Medulla oblongata (tissue), 1 donor: ENCODE results near the gene SMPDL3B.

Experiments used
- DNase-seq: peaks from one replicate; pipeline ENCODE4 v3.0.0-alpha.2; 2015; ENCODE audit errors: extremely low spot score

The SMPDL3B gene

DNA sequence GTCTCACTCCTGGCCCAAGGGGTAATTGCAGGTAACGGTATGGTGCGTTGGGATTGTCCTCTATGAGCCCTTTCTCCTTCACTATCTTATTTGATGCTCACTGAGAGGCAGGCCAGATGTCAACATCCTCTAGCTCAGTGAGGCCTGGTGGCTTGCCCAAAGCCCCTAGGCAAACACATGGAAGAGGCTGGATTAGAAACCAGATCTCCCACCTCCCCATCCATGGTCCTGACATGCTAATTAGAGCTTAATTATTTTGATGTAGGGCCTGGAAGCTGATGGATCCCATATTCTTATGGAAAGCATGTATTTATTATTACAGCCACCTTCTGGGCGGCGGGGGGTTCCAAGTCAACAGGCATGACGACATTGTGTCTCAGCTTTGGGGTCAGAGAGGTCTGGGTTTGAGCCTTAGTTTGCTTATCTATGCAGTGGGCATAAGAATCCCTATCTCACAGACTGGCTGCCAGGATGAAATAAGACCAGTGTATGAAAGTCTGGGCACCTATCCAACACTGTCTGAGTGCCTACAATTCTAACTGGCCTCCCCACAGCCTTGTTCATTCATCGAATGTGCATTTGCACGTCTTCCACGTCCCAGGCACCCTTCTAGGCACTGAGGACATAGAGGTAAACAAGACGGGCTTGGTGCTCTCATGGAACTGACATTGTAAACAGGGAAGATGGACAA lies 6.2 kb downstream of the SMPDL3B start:
- no peak for DNase-seq

- DNase-seq: no peak
Observed at GRCh38 chr1:27941671-27942540, 7.1 kb downstream of the SMPDL3B start.

GRCh38 chr1:27945020-27945419 lies 10.2 kb downstream of the SMPDL3B start:
- DNase-seq: no peak

GRCh38 chr1:27949027-27949426 lies 14.2 kb downstream of the SMPDL3B start:
- no peak for DNase-seq

GRCh38 chr1:27951396-27951795 lies 16.6 kb downstream of the SMPDL3B start:
- DNase-seq: no peak

GRCh38 chr1:27952147-27952546 lies 17.3 kb downstream of the SMPDL3B start:
- DNase-seq: no peak

DNA sequence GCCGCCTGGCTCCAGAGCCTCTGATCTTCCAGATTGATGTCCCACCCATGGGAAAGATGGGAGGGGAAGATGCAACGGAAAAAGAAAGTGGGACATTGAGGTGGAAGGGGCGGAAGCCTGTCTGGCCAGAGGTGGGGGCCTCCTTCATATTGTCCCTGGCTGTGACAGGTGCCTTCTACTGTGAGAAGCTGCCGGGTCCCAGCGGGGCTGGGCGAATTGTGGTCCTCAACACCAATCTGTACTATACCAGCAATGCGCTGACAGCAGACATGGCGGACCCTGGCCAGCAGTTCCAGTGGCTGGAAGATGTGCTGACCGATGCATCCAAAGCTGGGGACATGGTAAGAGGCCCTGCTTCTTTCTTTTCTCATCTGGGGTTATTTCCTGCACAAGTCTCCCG lies 19.4 kb downstream of the SMPDL3B start:
- no peak for DNase-seq

- no peak for DNase-seq
Observed at GRCh38 chr1:27955076-27955475, 20.3 kb downstream of the SMPDL3B start.

- DNase-seq: no peak
Observed at GRCh38 chr1:27956761-27957160, 22.0 kb downstream of the SMPDL3B start.

- DNase-seq: no peak
Observed at GRCh38 chr1:27957655-27958054, 22.9 kb downstream of the SMPDL3B start.

- no peak for DNase-seq
Observed at GRCh38 chr1:27958513-27958912, 23.7 kb downstream of the SMPDL3B start.

DNA sequence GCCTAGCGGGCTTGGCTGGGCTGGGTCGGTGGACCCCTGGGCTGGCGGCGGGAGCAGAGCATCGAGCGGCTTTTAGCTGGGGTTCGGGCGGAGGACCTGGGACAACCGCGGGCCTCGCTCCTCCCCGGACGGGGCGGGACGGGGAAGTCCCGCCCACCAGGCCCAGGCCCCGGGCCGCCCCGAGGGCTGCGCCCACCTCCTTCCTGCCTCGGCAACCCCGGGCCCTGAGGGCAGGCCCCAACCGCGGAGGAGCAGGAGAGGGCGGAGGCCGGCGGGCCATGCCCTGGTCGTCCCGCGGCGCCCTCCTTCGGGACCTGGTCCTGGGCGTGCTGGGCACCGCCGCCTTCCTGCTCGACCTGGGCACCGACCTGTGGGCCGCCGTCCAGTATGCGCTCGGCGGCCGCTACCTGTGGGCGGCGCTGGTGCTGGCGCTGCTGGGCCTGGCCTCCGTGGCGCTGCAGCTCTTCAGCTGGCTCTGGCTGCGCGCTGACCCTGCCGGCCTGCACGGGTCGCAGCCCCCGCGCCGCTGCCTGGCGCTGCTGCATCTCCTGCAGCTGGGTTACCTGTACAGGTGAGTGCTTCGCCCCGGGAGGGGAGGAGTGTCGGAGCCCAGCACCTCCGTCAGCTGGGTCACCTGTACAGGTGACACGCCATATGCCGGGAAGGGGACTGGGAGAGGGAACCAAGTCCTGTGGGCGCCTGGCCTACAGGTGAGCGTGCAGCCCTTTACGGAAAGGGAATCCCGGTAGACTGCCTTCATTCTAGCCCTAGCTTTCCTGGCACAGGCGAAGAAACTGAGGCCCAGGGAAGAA lies 25.2 kb downstream of the SMPDL3B start, which contains the start of gene XKR8:
XKR8 (plus strand) TSS at position 182 of the 812 bp plus-strand sequence; CDS start at position 279, 97 bp downstream.
- peak; percentile 81 for DNase-seq

- DNase-seq: no peak
Observed at GRCh38 chr1:27960762-27961645, 26.2 kb downstream of the SMPDL3B start.

DNA sequence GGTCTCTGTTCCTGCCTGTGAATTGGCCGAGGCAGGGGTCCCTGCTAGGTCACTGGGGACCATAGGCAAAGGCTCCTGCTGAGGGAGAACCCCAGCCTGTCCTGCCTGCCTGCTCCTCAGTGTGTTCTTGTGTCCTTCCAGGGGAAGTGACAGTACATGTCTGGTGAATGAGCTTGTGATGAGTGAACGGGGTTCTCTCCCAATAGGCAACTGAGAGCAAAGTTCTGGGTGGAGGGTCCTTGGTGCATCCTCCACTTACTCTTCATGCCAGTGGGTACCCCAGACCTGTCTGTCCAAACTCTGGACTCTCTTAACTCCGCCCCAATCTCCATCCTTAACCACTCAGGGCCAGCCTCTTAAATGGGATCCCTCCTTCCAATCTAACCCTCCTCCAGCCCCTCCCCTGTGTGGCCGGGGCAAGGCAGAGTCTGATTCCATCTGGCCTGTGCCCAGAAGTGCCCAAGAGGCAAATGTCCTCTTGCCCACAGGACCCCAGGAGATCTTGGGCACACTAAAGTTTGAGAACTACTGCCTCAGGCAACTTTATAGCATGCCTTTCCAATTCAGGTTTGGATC lies 26.9 kb downstream of the SMPDL3B start:
- no peak for DNase-seq

GRCh38 chr1:27963393-27963792 lies 28.6 kb downstream of the SMPDL3B start:
- no peak for DNase-seq

DNA sequence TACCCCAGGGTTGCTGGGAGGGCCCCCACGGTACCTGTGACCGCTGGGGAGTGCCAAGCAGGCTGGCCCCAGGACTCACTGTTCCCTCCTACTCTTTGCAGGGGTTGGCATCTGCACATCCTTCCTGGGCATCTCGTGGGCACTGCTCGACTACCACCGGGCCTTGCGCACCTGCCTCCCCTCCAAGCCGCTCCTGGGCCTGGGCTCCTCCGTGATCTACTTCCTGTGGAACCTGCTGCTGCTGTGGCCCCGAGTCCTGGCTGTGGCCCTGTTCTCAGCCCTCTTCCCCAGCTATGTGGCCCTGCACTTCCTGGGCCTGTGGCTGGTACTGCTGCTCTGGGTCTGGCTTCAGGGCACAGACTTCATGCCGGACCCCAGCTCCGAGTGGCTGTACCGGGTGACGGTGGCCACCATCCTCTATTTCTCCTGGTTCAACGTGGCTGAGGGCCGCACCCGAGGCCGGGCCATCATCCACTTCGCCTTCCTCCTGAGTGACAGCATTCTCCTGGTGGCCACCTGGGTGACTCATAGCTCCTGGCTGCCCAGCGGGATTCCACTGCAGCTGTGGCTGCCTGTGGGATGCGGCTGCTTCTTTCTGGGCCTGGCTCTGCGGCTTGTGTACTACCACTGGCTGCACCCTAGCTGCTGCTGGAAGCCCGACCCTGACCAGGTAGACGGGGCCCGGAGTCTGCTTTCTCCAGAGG lies 31.8 kb downstream of the SMPDL3B start:
- DNase-seq: no peak

DNA sequence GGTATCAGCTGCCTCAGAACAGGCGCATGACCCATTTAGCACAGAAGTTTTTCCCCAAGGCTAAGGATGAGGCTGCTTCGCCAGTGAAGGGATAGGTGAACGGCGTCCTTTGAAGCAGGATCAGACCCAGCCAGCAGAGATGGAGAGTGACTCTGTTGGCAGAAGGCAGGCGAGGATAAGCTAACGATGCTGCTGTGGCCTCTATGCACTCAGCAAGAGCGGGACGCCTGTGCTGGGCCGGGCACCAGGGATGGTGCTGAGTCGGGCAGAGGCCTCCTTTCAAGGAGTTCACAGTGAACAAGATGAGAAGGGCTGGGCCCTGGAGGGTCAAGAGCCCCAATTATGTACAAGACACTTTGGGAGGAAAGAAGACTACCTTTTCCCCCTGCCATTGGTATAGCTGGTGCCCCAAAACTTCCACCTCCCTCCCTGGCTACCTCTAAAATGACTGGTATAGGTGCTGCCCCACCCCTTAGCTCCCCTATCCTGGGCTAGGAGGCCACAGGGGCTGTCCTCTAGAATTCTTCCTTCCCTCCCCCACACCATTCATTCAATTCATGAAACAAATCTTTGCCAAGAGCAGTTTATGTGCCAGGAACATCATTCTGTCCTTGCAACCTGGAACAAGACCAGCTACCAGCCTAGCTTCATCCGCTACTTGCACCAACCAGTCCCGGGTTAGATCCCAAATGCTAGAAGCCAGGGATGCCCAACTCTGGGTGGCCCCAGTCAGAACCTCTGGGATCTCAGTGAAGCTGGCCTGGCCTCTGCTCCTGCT lies 32.5 kb downstream of the SMPDL3B start:
- DNase-seq: peak; percentile 58

DNA sequence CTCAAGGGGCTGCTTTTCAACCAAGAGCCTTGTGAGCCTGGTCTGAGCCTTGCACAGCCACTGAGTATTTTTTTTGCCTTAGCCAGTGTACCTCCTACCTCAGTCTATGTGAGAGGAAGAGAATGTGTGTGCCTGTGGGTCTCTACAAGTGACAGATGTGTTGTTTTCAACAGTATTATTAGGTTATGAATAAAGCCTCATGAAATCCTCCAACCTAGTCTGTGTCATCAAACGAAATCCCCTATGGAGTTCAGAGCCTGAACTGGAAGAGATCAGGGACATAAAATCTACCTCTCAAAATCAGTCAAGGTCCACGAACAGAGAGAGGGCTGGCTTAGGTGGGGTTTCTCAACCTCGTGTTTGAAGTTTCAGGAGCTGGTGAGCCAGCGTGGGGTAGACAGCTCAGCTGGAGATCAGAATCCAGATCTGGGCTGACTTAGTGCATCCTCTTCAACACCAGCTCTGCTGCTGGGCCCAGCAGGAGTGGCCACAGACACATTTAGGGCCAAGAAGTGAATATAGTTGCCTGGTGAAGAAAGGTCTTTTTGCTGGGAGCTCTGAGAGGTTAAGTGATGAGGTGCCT lies 33.2 kb downstream of the SMPDL3B start:
- no peak for DNase-seq

GRCh38 chr1:27968692-27969091 lies 33.9 kb downstream of the SMPDL3B start:
- no peak for DNase-seq
